Measurements from ENCODE around the gene TNKS1BP1.
A peak's percentile ranks its signal among the peaks of the same experiment; 100 is the strongest.
"Not testable (repeated sequence)": the region's sequence is repeated elsewhere in the genome, so short reads cannot be mapped to it uniquely, and the experiment has no call there.

Gene TNKS1BP1

GRCh38 chr11:57287884-57288283 is 36.9 kb downstream of the TNKS1BP1 start:
- no peak for DNase-seq

- DNase-seq: no peak
Measured at GRCh38 chr11:57283231-57283990, 41.3 kb downstream of the TNKS1BP1 start.

DNA sequence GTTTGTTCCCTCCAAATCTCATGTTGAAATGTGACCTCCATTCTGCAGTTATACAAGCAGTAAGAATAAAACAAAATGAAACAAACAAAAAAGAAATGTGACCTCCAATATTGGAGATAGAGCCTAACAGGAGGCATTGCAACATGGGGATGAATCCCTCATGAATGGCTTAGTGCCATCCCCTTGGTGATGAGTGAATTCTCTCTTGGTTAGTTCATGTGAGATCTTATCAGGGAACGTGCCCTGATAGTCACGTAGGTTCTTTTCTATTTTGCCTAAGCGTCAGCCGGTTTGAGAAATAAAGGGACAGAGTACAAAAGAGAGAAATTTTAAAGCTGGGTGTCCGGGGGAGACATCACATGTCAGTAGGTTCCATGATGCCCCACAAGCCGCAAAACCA is 43.2 kb downstream of the TNKS1BP1 start:
- not testable (repeated sequence) for DNase-seq

DNA sequence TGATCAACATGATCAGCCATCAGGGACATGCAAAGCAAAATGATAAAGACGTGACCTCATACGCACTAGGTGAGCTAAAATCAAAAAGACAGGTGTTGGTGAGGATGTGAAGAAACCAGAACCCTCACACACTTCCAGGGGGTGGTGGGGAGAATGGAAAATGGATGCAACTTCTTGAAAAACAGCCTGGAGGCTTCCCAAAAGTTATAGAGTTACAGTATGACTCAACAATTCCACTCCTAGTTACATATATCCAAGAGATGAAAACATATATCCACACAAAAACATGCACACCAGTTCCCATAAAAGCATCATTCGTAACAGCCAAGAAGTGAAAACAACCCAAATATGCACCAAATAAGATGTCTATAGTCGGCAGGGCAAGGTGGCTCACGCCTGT is 45.6 kb downstream of the TNKS1BP1 start:
- no peak for DNase-seq

DNA sequence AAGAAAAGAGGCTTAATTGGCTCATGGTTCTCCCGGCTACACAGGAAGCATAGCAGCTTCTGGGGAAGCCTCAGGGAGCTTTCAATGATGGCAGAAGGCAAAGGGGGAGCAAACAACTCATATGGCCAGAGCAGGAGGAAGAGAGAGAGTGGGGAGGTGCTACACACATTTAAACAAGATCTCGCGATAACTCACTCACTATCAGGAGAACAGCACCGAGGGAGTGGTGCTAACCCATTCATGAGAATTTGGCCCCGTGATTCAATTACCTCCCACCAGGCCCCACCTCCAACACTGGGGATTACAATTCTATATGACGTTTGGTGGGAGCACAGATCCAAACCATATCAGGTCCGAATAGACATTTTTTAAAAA is 46.0 kb downstream of the TNKS1BP1 start:
- no peak for DNase-seq

- peak in 1 of 2 donors; percentile 15 for DNase-seq
Measured at GRCh38 chr11:57277845-57278720, 46.7 kb downstream of the TNKS1BP1 start.

DNA sequence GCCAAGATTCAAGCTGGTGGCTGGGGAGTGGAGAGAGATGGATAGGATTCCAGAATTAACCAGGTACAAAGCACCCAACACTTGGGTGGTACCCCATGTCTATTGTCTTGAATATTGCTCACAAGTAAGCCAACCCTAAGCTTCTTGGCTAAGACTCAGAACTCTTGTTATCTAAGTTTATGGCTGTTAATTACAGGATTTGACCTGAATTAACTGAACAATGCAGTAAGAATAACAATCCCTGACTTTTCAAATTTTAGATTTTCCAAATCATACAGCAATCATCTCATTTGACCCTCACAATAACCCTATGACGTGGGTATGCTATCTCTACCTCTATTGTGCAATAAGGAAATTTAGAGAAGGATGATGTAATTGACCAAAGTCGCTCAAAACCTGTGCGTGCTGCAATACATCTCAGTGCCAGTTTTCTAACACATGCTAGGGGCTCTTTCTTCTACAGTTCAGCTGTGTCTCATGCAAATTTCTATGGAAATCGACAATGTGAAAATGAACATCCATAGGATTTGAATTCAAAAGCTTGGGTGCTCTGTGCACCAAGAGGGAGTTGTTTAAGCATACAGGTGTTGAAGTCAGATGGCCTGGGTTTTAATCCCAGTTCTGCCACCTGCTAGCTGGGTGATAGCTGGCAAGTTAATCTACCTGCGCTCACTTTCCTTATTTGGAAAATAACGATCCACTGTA is 47.6 kb downstream of the TNKS1BP1 start:
- no peak for DNase-seq

DNA sequence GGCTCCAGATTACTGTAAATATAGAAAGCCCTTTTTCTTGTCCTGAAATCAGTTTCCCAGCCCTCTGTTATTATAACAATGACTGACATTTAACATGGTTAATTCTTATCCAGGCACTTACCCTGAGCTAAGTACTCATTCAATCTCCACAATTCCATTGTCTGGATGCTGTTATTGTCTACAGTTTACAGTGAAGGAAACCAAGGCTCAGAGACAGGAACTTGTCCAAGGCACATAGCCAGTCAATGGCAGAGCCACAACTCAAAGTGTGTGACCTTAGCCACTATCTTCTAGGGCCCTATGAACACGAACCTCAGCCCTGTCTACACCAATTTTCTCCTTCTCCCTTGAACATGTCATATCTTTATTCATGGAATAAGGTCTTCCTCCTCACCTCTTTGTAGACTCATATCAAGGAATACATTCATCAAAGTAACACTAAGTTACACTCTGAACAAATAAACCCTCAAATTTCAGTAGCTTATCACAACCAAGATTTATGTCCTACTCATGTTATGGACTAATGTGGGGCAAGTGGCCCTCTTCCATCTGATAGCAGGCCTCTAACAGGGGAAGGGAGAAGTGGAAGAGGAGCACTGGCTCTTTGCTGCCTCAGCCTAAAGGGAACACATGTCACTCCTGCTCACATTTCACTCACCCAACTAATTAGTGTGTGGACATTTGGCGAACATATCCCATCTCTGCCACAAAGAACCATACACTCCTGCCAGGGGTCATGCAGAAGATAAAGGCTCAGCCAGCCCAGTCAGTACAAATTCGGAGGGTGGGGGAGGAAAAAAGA is 48.4 kb downstream of the TNKS1BP1 start:
- no peak for DNase-seq

DNA sequence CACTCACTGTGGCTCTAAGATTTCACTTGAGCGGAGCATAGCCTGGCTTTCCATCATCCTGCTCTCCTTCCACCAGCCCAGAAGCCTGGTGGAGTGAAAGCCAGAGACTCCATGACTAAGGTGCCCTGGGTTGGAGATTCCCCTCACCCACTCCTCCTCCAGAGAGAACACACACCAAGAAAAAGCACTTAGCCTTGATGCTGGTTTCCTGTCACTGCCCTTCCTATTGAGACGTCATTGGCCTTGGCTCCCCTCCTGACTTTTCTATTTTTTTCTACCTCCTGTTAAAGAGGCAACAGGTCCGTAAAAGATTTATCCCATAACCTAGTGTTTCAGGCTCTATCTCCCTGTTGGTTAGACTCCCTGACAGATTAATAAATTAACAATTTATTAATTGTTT is 49.2 kb downstream of the TNKS1BP1 start:
- no peak for DNase-seq

DNA sequence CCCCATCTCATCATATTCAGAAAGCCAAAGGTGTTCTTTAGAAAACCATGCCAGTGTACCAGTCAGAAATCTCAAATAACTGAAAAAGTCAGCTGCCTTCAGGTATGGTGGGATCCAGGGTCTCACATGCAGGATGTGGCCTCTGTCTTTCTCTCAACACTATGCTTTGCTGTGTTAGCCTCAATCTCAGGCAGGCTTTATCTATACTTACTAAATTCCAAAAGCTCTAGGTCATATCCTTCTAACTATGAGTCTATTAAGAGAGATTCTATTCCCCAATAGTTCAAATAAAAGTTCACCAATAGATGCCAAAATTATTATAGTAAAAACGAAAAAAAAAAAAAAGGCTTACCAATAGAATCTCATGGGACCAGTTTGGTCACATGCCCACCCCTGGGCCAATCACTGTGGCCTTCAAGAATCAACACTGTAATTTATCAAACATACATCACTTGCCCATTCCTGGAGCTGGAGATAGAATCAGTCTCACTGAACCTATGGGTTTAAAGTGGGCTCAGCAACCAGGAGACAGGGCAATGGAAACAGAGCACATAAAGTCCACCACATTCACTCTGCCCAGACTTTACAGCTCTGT is 49.8 kb downstream of the TNKS1BP1 start:
- DNase-seq: no peak

GRCh38 chr11:57273448-57274058 is 51.2 kb downstream of the TNKS1BP1 start:
- DNase-seq: no peak

DNA sequence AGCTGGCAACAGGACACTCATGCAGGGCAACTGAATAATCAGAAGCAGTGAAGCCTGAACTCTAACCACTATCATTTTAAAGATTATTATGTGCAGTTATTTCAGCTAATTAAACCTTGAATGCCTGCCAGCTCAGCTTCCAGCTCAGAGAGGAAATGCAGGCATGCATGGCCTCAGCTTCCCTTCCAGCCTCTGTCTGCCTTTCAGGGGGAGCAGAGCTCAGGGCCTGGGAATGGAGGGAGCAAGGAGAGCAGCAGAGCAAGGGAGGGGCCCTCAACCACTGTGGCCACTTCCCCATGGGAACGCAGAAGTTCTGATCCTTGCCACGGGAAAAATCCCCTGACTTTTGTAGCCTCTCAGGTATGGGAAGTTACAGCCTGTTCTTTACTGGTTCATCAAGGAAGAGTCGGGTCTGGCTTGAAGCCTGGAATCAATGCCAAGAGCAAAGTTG is 55.2 kb downstream of the TNKS1BP1 start:
- no peak for DNase-seq

DNA sequence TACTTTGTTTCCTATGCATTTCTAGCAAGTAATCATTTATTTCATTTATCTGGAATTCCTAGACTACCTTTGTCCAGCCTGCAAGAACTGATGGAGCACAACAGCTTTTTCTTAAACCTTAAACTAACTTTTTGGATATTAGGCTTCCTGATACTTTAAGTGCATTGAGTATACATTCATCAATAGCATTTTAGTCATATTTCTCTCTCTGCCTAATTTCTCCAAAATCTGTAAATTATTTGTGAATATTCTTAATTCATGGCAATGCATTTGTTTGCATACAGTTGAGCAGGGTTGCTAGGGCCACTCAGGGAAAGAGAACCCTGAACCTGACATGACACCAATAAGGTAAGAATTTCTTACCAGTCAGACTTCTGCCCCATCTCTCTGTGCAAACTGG is 58.6 kb downstream of the TNKS1BP1 start:
- no peak for DNase-seq

DNA sequence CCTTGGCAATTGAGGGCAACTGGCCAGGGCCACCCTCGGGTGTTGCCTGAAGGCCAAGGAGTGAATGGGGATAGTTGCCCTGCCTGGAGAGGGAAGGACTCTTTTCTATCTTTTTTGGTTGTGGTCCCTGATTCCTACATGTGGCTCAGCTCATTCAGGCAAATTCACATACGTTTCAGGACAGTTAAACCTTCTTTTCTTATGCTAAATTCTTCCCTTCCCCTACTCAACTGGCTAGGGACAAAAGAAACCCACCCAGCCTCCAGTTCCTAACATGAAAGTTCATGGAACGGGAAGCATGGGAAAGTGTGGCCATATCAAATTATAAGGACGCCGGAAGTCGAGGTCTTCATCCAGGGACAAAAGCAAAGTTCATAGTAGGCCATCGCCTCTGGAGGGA is 61.4 kb downstream of the TNKS1BP1 start:
- no peak for DNase-seq

DNA sequence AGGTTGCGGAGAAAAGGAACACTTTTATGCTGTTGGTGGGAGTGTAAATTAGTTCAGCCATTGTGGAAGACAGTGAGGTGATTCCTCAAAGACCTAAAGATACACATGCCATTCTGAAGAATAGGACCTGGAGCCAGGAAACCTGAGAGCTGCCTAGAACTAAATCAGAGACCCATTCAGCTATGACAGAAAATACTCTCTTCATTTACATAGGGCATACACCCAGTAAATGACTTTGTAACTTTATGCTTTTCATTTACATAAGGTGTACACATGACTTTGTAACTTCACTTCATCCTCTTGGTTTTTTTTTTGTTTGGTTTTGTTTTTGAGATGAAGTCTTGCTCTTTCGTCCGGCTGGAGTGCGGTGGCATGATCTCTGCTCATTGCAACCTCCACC is 62.6 kb downstream of the TNKS1BP1 start:
- DNase-seq: no peak

GRCh38 chr11:57260937-57261783 is 63.6 kb downstream of the TNKS1BP1 start:
- DNase-seq: no peak

DNA sequence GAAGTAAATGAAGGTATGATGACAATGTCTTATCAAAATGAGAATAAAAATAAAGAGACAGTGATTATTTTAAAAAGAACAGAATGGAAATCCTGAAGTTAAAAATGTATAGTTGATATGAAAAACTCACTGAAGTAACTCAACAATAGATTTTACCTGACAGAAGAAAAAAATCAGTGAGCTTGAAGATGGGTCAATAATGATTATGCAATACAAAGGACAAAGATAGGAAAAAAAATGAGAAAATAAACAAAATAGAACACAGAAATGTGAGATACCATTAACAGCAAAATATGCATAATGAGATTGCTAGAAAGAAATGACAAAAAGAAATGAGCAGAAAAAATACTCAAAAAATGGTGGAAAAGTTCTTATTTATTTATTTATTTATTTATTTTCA is 68.6 kb downstream of the TNKS1BP1 start:
- DNase-seq: no peak

- no peak for DNase-seq
Measured at GRCh38 chr11:57255618-57256017, 69.1 kb downstream of the TNKS1BP1 start.

GRCh38 chr11:57254631-57255030 is 70.1 kb downstream of the TNKS1BP1 start:
- no peak for DNase-seq

DNA sequence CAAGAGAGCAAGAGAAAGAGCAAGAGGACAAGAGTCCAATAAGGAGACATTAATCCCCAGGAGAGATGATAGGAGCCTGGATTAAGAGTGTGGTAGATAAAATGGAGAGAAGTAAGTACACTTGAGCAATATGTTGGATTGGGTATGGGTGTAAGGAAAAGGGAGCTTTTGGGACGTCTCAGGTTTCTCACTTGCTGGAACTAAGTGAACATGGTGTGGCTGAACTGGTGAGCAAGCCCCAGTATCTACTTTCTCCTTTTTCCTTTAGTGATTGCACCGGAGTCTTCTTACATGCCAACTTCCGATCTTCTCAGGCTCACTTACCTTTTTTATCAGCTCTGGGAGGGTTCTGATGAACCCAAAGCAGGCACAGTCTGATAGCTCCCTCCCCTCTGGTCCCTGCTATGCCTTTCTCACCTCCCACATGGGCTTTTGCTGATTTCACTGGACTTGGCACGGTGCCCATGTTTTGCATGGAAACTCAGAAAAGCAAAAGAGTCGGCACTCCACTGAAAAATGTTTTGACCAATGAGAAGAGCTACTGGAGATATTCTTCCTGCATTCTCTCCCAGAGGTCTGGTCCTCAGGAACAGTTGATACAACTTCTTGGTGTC is 73.2 kb downstream of the TNKS1BP1 start:
- no peak for DNase-seq
